Upper lobe of left lung (tissue), 4 donors: ENCODE results near the gene ASIC2.

Source experiments
- POLR2AphosphoS5 ChIP-seq, 2 donors: sonication (generic); formaldehyde crosslinking; IDR thresholded peaks; one replicate each; pipeline ENCODE4 v1.5.1; 2017; ENCODE audit warnings: antibody characterized with exemption in 2 of 2
- TF ChIP-seq, protein P1 (sequence below), 6 experiments: fragments of 450-650 bp in 4 of 6; fragments of 200-600 bp in 2 of 6; sonication (generic) in 2 of 6; IDR thresholded peaks; one replicate each; pipeline ENCODE4 v1.5.1; 2016 to 2019; ENCODE audit warnings: antibody characterized with exemption in 6 of 6

DNA sequence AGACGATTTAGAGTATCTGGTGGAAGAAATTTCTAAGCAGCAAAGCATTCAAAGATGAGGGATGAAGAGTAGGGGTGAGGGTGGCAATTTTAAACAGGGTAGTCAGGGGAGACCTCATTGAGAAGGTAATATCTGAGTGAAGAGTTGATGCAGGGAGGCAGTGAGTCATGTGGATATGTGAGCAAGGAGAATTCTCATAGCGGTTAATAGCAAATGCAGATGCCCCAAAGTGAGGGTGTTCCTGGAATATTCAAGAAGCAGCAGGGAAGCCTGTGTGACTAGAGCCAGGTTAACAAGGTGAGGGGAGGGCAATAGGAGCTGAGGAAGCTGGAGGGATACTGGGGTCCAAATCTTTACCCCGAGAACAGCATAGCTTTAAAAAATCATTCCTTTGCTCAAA lies 187.2 kb downstream of the ASIC2 start:
- no peak for TF ChIP-seq POLR2AphosphoS5 (IDR thresholded peaks at IDR 0.05)
- TF ChIP-seq, protein P1, sequence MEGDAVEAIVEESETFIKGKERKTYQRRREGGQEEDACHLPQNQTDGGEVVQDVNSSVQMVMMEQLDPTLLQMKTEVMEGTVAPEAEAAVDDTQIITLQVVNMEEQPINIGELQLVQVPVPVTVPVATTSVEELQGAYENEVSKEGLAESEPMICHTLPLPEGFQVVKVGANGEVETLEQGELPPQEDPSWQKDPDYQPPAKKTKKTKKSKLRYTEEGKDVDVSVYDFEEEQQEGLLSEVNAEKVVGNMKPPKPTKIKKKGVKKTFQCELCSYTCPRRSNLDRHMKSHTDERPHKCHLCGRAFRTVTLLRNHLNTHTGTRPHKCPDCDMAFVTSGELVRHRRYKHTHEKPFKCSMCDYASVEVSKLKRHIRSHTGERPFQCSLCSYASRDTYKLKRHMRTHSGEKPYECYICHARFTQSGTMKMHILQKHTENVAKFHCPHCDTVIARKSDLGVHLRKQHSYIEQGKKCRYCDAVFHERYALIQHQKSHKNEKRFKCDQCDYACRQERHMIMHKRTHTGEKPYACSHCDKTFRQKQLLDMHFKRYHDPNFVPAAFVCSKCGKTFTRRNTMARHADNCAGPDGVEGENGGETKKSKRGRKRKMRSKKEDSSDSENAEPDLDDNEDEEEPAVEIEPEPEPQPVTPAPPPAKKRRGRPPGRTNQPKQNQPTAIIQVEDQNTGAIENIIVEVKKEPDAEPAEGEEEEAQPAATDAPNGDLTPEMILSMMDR (IDR thresholded peaks at IDR 0.05): no peak
